Measurements from ENCODE around the gene ISG20.

- TF ChIP-seq, protein P1, sequence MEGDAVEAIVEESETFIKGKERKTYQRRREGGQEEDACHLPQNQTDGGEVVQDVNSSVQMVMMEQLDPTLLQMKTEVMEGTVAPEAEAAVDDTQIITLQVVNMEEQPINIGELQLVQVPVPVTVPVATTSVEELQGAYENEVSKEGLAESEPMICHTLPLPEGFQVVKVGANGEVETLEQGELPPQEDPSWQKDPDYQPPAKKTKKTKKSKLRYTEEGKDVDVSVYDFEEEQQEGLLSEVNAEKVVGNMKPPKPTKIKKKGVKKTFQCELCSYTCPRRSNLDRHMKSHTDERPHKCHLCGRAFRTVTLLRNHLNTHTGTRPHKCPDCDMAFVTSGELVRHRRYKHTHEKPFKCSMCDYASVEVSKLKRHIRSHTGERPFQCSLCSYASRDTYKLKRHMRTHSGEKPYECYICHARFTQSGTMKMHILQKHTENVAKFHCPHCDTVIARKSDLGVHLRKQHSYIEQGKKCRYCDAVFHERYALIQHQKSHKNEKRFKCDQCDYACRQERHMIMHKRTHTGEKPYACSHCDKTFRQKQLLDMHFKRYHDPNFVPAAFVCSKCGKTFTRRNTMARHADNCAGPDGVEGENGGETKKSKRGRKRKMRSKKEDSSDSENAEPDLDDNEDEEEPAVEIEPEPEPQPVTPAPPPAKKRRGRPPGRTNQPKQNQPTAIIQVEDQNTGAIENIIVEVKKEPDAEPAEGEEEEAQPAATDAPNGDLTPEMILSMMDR (IDR thresholded peaks at IDR 0.05; ENCODE audit: insufficient read depth, low read depth, low read length), result no peak
- no peak for TF ChIP-seq EZH2 (IDR thresholded peaks at IDR 0.05; ENCODE audit: insufficient read depth, low read length)
Observed at GRCh38 chr15:88663141-88663621, 24.4 kb downstream of the ISG20 start.
